Measurements from ENCODE around the gene PROSER2.

DNA sequence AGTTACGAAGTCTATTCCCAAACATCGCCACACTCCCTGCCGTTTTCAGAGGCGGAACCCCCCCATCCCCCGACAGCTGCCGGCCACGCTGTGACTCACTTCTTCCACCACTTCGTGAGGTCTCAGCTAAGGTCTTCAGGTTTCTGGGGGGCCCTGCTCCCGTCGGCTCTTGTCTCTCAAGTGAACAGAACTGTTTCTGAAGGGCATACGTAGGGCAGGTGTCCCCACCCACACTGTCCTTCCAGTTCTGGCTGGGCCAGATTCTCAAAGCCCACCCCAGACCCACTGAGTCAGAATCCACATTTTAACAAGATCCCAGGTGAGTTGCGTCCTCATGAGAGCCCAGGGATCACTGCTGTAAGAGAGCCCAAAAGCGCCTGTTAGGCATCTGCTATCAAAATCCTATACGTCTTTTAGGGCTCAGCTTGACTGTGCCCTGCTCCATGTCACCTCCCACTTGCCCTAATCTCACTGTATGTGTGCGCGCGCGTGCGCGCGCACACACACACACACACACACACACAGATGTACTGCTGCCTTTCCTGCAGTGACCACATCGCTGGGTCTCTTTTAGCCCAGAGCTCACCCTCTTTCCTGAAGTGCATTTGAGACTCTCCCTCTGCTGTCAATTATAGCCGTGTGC lies 78.8 kb downstream of the PROSER2 start:
- TF ChIP-seq, protein P1, sequence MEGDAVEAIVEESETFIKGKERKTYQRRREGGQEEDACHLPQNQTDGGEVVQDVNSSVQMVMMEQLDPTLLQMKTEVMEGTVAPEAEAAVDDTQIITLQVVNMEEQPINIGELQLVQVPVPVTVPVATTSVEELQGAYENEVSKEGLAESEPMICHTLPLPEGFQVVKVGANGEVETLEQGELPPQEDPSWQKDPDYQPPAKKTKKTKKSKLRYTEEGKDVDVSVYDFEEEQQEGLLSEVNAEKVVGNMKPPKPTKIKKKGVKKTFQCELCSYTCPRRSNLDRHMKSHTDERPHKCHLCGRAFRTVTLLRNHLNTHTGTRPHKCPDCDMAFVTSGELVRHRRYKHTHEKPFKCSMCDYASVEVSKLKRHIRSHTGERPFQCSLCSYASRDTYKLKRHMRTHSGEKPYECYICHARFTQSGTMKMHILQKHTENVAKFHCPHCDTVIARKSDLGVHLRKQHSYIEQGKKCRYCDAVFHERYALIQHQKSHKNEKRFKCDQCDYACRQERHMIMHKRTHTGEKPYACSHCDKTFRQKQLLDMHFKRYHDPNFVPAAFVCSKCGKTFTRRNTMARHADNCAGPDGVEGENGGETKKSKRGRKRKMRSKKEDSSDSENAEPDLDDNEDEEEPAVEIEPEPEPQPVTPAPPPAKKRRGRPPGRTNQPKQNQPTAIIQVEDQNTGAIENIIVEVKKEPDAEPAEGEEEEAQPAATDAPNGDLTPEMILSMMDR (IDR thresholded peaks at IDR 0.05; ENCODE audit: low read depth, low read length, poor library complexity, severe bottlenecking): no peak
- no peak for TF ChIP-seq EZH2phosphoT487 (IDR thresholded peaks at IDR 0.05; ENCODE audit: borderline replicate concordance, low read length)
